Ovary (tissue), 3 donors: ENCODE data around the gene RBBP6.

ENCODE experiments used
- POLR2A ChIP-seq: fragments of 450-650 bp; IDR thresholded peaks from one replicate; pipeline ENCODE4 v1.6.1; 2017; ENCODE audit warnings: antibody characterized with exemption, mild to moderate bottlenecking, moderate library complexity
- TF ChIP-seq, protein P1 (sequence below), 3 donors: fragments of 450-650 bp in 2 of 3; fragments of 200-600 bp in 1 of 3; IDR thresholded peaks; one replicate each; pipeline versions ENCODE4 v1.5.1 to v1.8.0; 2016 to 2022; ENCODE audit warnings: antibody characterized with exemption in 3 of 3, mild to moderate bottlenecking in 1 of 3
- donor health status: DM: no; HTN: no; CAD: no.

DNA sequence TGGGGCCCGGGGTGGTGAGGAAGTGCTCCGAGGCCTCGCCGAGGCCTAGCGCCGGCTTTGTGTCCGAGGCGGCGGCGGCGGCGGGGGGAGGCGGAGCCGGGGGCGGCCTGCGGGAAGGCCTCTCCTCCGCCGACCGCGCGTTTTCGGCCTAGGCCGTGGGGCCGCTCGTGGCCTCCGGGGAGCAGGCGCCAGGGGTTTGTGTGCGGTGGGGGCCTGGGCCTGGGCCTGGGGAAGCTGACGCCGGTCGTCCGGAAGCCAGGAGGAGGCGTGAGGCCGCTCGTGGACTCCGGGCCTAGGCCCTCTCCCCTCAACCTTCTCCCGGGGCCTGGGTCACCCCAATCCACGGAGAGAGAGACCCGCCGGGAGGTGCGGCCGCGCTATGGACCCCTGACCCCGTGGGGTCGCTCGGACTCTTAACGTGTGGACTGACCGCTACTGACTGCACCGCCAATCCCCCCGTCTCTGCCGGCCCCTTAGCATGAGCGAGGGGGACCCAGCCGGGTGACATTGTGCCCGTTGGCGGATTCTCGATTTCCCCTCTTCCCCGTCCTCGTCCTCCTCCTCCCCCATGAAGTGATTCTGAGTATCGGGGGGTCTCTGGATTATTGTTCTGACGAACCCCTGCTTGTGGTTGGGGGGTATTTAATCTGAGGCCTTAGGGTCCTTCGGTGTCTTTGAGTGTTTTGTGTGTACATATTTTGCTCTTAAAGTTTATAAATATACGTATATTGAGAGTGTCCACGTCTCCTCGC is 660 bp downstream of the RBBP6 start:
- TF ChIP-seq, protein P1, sequence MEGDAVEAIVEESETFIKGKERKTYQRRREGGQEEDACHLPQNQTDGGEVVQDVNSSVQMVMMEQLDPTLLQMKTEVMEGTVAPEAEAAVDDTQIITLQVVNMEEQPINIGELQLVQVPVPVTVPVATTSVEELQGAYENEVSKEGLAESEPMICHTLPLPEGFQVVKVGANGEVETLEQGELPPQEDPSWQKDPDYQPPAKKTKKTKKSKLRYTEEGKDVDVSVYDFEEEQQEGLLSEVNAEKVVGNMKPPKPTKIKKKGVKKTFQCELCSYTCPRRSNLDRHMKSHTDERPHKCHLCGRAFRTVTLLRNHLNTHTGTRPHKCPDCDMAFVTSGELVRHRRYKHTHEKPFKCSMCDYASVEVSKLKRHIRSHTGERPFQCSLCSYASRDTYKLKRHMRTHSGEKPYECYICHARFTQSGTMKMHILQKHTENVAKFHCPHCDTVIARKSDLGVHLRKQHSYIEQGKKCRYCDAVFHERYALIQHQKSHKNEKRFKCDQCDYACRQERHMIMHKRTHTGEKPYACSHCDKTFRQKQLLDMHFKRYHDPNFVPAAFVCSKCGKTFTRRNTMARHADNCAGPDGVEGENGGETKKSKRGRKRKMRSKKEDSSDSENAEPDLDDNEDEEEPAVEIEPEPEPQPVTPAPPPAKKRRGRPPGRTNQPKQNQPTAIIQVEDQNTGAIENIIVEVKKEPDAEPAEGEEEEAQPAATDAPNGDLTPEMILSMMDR (IDR thresholded peaks at IDR 0.05) = no peak
- TF ChIP-seq POLR2A = no peak
